KOPT-K1 (cell line): Measurements from ENCODE around the gene NRF1.
A peak's percentile ranks its signal among the peaks of the same experiment; 100 is the strongest.
"Not testable (repeated sequence)": the region's sequence is repeated elsewhere in the genome, so short reads cannot be mapped to it uniquely, and the experiment has no call there.

ENCODE experiments used
- H3K27ac ChIP-seq: fragments of 200-600 bp; sonication (generic); 2 replicates; pipeline ENCODE4 v1.5.1; 2016; ENCODE audit warnings: antibody characterized with exemption, mild to moderate bottlenecking, low read depth, low read length; ENCODE audit not compliant: poor library complexity, severe bottlenecking
- H3K36me3 ChIP-seq: fragments of 200-600 bp; sonication (generic); 2 replicates; pipeline ENCODE4 v1.5.1; 2017; ENCODE audit warnings: antibody characterized with exemption, mild to moderate bottlenecking, low read length, moderate library complexity; ENCODE audit not compliant: insufficient read depth
- H3K9me3 ChIP-seq: fragments of 200-600 bp; sonication (generic); 2 replicates; pipeline ENCODE4 v1.5.1; 2017; ENCODE audit warnings: antibody characterized with exemption, low read length, mild to moderate bottlenecking; ENCODE audit not compliant: insufficient read depth, poor library complexity, severe bottlenecking

Gene NRF1

DNA sequence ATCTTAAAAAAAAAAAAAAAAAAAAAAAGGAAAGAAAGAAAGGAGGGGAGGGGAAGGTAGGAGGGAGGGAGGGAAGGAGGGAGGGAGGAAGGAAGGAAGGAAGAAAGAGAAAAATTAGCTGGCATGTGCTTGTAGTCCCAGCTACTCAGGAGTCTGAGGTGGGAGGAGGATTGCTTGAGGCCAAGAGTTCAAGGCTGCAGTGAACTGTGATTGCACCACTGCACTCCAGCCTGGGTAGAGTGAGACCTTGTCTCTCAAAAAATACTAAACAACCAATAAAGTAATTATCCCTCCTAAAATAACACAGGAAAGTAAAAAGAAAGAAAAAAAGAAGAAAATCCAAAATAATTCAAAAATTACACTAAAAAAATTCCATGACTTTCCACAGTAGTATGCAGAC is 13.8 kb upstream of the NRF1 start:
- no peaks in the 10 kb centered on the region for H3K9me3 ChIP-seq
- H3K36me3 ChIP-seq = no peaks in the 10 kb centered on the region
- H3K27ac ChIP-seq = no peak overlapping the region

- H3K36me3 ChIP-seq = no peaks in the 10 kb centered on the region
- H3K27ac ChIP-seq = no peak overlapping the region
- H3K9me3 ChIP-seq = no peaks in the 10 kb centered on the region
Observed at GRCh38 chr7:129599174-129599573, 12.3 kb upstream of the NRF1 start.

DNA sequence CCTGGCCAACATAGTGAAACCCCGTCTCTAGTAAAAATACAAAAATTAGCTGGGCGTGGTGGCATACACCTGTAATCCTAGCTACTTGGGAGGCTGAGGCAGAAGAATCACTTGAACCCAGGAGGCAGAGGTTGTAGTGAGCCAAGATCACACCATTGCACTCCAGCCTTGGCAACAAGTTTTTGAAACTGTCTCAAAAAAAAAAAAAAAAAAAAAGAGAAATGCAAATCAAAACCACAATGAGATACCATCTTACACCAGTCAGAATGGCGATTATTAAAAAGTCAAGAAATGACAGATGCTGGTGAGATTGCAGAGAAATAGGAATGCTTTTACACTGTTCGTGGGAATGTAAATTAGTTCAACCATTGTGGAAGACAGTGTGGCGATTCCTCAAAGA is 7.9 kb upstream of the NRF1 start:
- peaks cover 24% of the 10 kb centered on the region for H3K36me3 ChIP-seq
- not testable (repeated sequence) for H3K27ac ChIP-seq, H3K9me3 ChIP-seq

DNA sequence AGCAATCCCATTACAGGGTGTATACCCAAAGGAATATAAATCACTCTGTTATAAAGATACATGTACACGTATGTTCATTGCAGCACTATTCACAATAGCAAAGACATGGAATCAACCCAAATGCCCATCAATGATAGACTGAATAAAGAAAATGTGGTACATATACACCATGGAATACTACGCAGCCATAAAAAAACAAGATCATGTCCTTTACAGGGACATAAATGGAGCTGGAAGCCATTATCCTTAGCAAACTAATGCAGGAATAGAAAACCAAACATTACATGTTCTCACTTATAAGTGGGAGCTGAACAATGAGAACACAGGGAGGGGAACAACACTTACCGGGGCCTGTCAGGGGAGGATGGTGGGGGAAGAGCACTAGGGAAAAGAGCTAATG is 7.5 kb upstream of the NRF1 start:
- not testable (repeated sequence) for H3K9me3 ChIP-seq, H3K27ac ChIP-seq

DNA sequence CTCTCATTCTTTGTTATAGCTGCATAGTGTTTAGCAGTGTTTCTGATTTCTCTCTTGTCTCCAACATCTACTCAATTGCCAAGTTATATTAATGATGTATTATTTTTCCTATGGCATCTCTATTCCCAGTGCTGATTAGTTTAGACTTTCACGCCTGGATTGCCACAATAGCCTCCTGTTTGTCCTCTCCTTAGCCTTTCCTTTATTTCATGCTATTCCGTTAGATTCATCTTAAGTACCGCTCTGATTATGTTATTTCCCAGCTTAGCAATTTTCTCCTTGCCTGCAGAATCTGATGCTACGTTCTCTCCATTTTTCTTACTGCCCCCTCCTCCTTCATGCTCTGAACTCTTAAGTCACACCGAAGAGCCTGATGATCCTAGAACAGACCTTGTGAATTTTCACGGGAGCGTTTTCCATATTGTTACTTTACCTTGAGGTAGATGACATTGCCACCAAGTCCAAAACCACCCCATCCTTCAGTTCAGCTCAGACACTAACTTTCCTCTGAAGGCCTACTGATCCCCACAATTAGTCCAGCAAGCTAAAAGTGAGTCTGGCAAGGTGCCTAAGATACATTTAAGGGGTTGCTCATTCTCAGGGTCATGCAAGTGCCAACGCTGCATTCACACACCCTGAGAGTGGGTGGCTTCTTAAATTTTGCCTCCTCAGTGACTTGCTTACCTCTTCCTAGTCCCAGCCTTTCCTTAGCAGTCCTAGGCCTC is 6.6 kb upstream of the NRF1 start:
- no peak overlapping the region for H3K27ac ChIP-seq
- H3K9me3 ChIP-seq = no peaks in the 10 kb centered on the region
- H3K36me3 ChIP-seq = peaks cover 37% of the 10 kb centered on the region

More for the DNA sequence above, 7.5 kb upstream of the NRF1 start:
- H3K36me3 ChIP-seq = peaks cover 28% of the 10 kb centered on the region

GRCh38 chr7:129605960-129606614 is 5.4 kb upstream of the NRF1 start:
- Histone ChIP-seq H3K36me3 (peaks cover 37% of the 10 kb centered on the region), H3K27ac (no peak overlapping the region)

GRCh38 chr7:129606803-129607202 is 4.7 kb upstream of the NRF1 start:
- H3K27ac ChIP-seq = no peak overlapping the region
- no peaks in the 10 kb centered on the region for H3K9me3 ChIP-seq
- peaks cover 37% of the 10 kb centered on the region for H3K36me3 ChIP-seq

More at GRCh38 chr7:129605960-129606614, 5.4 kb upstream of the NRF1 start:
- no peaks in the 10 kb centered on the region for H3K9me3 ChIP-seq

DNA sequence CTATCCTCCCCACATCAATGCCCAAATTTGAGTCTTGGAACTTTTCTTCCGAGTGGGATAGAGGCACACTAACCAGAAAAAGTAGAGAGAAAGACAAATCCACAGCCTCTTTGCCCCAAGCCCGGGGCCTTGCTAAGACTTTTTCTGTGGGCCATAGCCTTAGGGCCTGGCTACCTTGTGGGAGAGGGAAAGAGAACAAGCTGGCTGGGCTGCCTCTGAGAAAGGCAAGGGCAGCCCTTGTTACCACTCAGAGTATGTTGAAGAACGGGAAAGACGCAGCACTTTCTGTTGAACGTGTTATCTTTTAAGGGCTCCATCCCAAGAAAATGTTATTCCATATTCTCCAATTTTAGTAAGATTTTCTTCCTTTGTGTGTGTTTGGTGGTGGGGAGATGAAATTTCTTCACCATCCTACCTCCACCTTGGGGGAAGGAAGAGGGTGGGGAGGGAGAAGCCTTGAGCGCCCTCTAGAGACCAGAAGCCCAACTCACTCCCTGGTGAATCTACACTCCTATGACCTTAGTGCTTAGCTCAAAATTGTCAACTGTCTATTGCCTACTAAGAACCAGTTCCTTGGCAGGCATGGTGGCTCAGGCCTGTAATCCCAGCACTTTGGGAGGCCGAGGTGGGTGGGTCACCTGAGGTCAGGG is 3.9 kb upstream of the NRF1 start:
- Histone ChIP-seq H3K36me3 (peaks cover 37% of the 10 kb centered on the region), H3K27ac (no peak overlapping the region), H3K9me3 (no peaks in the 10 kb centered on the region)

GRCh38 chr7:129609666-129610065 is 1.9 kb upstream of the NRF1 start:
- peaks cover 37% of the 10 kb centered on the region for H3K36me3 ChIP-seq

DNA sequence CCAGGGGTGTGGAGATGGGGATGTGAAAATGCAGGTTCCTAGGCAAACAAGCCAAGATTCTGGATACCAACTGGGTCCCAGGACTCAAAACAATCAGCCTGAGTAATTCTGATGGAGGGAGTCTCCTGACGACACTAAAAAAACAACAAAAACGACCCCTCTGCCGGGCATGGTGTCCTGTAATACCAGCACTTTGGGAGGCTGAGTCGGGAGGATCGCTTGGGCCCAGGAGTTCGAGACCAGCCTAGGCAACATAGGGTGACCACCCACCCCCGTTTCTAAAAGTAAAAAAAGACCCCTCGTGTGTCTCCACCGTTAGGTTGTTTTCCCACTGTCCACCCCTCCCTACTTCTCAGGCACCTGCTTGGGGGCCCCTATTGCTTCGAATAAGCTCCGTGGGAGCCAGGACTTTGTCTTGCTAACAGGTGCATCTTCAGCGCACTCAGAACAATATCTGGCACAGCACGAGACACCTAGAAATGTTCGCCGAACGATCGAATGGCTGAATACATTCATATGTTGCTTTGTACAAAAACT is 743 bp upstream of the NRF1 start:
- no peaks in the 10 kb centered on the region for H3K9me3 ChIP-seq
- H3K36me3 ChIP-seq = peaks cover 37% of the 10 kb centered on the region
- H3K27ac ChIP-seq = peak overlapping the region; percentile 97

More at GRCh38 chr7:129609666-129610065, 1.9 kb upstream of the NRF1 start:
- no peaks in the 10 kb centered on the region for H3K9me3 ChIP-seq
- H3K27ac ChIP-seq = no peak overlapping the region

- Histone ChIP-seq H3K27ac (peak overlapping the region; percentile 97), H3K9me3 (no peaks in the 10 kb centered on the region), H3K36me3 (peaks cover 23% of the 10 kb centered on the region)
Observed at GRCh38 chr7:129612112-129613015, 844 bp downstream of the NRF1 start.

GRCh38 chr7:129613016-129613337 is 1.5 kb downstream of the NRF1 start:
- Histone ChIP-seq H3K36me3 (peaks cover 19% of the 10 kb centered on the region), H3K9me3 (no peaks in the 10 kb centered on the region), H3K27ac (no peak overlapping the region)

DNA sequence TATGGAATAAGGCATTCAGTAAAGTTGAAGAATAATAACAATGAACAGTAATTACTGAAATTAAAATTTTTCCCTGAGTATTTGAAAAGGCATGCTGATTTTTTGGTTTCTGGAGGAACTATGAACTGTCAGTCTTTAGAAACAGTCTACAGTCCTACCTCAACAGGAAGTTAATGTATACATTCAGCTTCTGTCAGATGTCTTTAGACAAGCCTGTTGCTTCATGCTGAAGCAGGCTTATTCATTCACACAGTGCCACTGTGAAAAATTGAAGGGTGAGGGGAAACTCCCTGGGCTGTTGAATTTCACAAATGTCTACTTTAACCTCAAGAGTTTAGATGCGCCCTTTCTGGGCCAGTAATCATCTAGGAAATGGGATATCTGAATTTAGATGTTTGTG is 3.5 kb downstream of the NRF1 start:
- Histone ChIP-seq H3K9me3 (no peaks in the 10 kb centered on the region), H3K36me3 (no peaks in the 10 kb centered on the region), H3K27ac (peak overlapping the region; percentile 22)

GRCh38 chr7:129616530-129616929 is 5.0 kb downstream of the NRF1 start:
- no peaks in the 10 kb centered on the region for H3K36me3 ChIP-seq
- no peaks in the 10 kb centered on the region for H3K9me3 ChIP-seq
- peak overlapping the region; percentile 16 for H3K27ac ChIP-seq

- Histone ChIP-seq H3K9me3 (no peaks in the 10 kb centered on the region), H3K36me3 (no peaks in the 10 kb centered on the region), H3K27ac (peak overlapping the region; percentile 16)
Observed at GRCh38 chr7:129617178-129617577, 5.7 kb downstream of the NRF1 start.
